ENCODE data around the gene MCUR1.
"Not testable (repeated sequence)": the region's sequence is repeated elsewhere in the genome, so short reads cannot be mapped to it uniquely, and the experiment has no call there.

Gene MCUR1

GRCh38 chr6:13838616-13839015 lies 24.3 kb upstream of the MCUR1 start:
- no peak for TF ChIP-seq CTCF (conservative IDR thresholded peaks at IDR 0.05; ENCODE audit: low read depth, low read length)
- H3K4me3 ChIP-seq (ENCODE audit: low read depth, low read length), result no peak overlapping the region
- DNase-seq (ENCODE audit: low read depth), result no peak

- H3K4me3 ChIP-seq (ENCODE audit: low read depth, low read length), result no peak overlapping the region
- DNase-seq (ENCODE audit: low read depth), result no peak
- TF ChIP-seq CTCF (conservative IDR thresholded peaks at IDR 0.05; ENCODE audit: low read depth, low read length), result no peak
Observed at GRCh38 chr6:13836170-13836569, 21.8 kb upstream of the MCUR1 start.

GRCh38 chr6:13834790-13835189 lies 20.4 kb upstream of the MCUR1 start:
- no peak for DNase-seq (ENCODE audit: low read depth)
- TF ChIP-seq CTCF (conservative IDR thresholded peaks at IDR 0.05; ENCODE audit: low read depth, low read length), result no peak
- no peak overlapping the region for H3K4me3 ChIP-seq (ENCODE audit: low read depth, low read length)

GRCh38 chr6:13834018-13834417 lies 19.7 kb upstream of the MCUR1 start:
- not testable (repeated sequence) for DNase-seq (ENCODE audit: low read depth); H3K4me3 ChIP-seq (ENCODE audit: low read depth, low read length)

GRCh38 chr6:13832778-13833177 lies 18.4 kb upstream of the MCUR1 start:
- no peak for TF ChIP-seq CTCF (conservative IDR thresholded peaks at IDR 0.05; ENCODE audit: low read depth, low read length)
- no peak for DNase-seq (ENCODE audit: low read depth)
- no peak overlapping the region for H3K4me3 ChIP-seq (ENCODE audit: low read depth, low read length)

GRCh38 chr6:13831615-13832014 lies 17.3 kb upstream of the MCUR1 start:
- no peak overlapping the region for H3K4me3 ChIP-seq (ENCODE audit: low read depth, low read length)
- TF ChIP-seq CTCF (conservative IDR thresholded peaks at IDR 0.05; ENCODE audit: low read depth, low read length), result no peak
- DNase-seq (ENCODE audit: low read depth), result no peak

GRCh38 chr6:13830803-13831202 lies 16.4 kb upstream of the MCUR1 start:
- TF ChIP-seq CTCF (conservative IDR thresholded peaks at IDR 0.05; ENCODE audit: low read depth, low read length), result no peak
- H3K4me3 ChIP-seq (ENCODE audit: low read depth, low read length), result no peak overlapping the region
- DNase-seq (ENCODE audit: low read depth), result no peak

GRCh38 chr6:13829419-13829818 lies 15.1 kb upstream of the MCUR1 start:
- DNase-seq (ENCODE audit: low read depth); H3K4me3 ChIP-seq (ENCODE audit: low read depth, low read length): not testable (repeated sequence)

GRCh38 chr6:13828656-13829301 lies 14.4 kb upstream of the MCUR1 start:
- not testable (repeated sequence) for H3K4me3 ChIP-seq (ENCODE audit: low read depth, low read length)

More at GRCh38 chr6:13828656-13829301, 14.4 kb upstream of the MCUR1 start:
- not testable (repeated sequence) for DNase-seq (ENCODE audit: low read depth)

Data from choroid plexus epithelial cell (primary cell).